Stimulated activated CD8-positive, alpha-beta memory T cell treated with anti-CD3 and anti-CD28 coated beads, Interleukin-4, amount 100 ng/mL, for 48 hours (primary cell): Measurements from ENCODE around the gene DPP7.

ENCODE experiments used
- DNase-seq: peaks from one replicate; pipeline ENCODE4 v3.0.0-alpha.2; 2020

The DPP7 gene

GRCh38 chr9:137110147-137110910 is 4.2 kb downstream of the DPP7 start:
- DNase-seq, result no peak

- DNase-seq, result no peak
Observed at GRCh38 chr9:137109250-137110146, 5.0 kb downstream of the DPP7 start.

GRCh38 chr9:137108608-137109249 is 5.8 kb downstream of the DPP7 start:
- no peak for DNase-seq

DNA sequence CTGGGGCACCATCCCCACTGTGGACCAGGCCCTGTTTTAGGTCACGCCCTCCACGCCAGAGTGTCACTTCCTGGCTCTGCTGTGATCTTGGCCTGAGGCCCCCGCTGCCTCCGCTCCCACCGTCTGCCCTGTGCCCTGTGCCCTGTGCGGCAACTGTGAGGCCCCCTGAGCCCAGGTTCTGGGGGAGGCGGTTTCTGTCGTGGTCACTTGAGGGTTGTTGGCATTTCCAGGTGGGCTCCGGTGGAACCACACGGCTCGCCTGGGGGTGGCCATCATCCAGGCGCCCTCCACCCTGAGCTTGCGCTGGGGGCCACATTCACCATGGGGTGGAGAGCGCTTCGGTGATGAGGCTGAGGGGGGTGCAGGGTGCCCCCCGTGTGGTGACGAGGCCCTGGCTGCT is 6.6 kb downstream of the DPP7 start:
- no peak for DNase-seq

DNA sequence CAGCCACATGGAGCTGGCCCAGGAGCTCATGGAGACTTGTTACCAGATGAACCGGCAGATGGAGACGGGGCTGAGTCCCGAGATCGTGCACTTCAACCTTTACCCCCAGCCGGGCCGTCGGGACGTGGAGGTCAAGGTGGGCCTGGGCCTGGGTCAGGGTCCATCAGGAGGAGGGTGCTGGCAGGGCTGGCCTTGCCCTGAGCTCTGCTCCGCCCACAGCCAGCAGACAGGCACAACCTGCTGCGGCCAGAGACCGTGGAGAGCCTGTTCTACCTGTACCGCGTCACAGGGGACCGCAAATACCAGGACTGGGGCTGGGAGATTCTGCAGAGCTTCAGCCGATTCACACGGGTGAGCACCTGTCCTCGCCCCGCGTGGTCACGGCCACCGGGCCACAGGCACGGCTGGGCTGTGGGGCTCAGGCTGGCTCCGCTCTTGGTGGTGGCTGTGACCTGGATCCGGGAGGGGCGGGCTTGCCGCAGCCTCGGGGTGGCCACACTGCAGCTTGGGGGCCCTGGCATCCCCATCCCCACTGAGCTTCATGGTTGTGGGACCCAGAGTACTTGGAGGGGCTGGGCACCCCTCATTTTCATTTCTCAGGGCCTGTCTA is 7.1 kb downstream of the DPP7 start:
- DNase-seq, result no peak

GRCh38 chr9:137106662-137107250 is 7.8 kb downstream of the DPP7 start:
- DNase-seq, result no peak

- DNase-seq, result no peak
Observed at GRCh38 chr9:137105814-137106661, 8.5 kb downstream of the DPP7 start.

GRCh38 chr9:137103206-137103999 is 11.1 kb downstream of the DPP7 start:
- no peak for DNase-seq

GRCh38 chr9:137099231-137099630 is 15.3 kb downstream of the DPP7 start:
- no peak for DNase-seq

DNA sequence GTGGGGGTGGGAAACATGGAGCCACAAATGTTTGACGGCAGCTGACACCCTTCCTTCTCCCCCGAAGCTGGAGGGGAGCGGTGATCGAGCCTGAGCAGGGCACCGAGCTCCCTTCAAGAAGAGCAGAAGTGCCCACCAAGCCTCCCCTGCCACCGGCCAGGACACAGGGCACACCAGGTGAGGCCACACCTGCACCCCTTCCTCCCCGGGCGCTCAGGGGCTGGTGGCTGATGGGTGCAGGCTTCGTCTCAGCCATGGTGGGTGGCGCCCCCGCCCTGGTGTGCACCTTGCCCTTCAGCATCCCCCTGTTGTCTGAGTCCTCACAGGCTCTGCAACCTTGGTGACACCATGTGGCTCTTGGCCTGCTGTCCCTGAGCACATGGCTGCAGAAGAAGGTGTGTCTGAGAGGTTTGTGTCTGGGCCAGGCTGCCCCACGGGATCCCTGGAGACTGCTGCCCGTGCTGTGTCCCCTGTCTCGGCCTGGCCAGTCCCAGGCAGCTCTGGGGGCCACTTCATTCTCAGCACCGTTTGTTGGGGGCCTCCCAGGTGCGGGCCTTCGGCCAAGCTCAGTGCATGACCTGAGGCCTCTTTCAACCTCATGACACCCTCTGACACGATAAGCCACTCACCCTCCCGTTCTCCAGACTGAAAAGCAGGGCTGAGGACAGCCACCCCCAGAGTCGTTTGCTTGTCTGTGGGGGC is 16.6 kb downstream of the DPP7 start:
- no peak for DNase-seq

DNA sequence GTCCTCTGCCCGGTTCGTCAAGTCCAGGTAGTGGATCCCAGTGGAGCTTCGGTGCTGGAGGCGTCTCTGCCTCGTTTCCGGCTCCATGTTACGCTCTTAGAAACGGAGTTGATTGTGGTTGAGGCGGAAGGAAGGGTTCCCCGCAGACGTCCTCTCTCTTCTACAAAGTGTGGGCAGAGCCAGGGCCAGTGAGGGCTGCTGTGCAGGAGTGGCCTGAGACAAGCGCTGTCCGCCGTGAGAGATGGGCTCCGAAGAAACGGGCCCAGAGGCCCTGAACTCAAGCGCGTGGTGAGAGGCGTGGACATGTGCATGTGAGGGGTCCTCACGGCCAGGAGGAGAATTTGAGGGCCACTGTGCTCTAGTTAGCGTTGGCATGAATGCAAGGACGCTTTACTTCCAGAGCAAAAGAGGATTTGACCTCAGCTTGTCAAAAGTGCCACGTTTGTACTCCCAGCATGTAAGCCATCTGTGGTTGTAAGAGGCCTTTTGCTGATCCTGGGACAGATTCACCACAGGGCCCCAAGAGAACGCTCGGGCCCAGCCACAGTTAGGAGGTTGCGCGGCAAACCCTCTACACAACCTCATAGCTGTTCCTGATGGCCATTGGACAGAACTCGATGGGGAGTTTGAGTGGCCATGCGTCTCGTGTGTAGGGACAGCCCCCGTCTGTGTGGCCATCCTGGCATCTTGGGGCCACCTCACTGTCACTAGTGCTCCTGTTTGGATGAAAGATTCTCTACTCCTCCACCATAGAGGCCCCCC is 17.6 kb downstream of the DPP7 start:
- no peak for DNase-seq

GRCh38 chr9:137095664-137096517 is 18.6 kb downstream of the DPP7 start:
- DNase-seq, result peak; percentile 88

- DNase-seq, result no peak
Observed at GRCh38 chr9:137089232-137089947, 25.1 kb downstream of the DPP7 start.

- no peak for DNase-seq
Observed at GRCh38 chr9:137088121-137088520, 26.4 kb downstream of the DPP7 start.

DNA sequence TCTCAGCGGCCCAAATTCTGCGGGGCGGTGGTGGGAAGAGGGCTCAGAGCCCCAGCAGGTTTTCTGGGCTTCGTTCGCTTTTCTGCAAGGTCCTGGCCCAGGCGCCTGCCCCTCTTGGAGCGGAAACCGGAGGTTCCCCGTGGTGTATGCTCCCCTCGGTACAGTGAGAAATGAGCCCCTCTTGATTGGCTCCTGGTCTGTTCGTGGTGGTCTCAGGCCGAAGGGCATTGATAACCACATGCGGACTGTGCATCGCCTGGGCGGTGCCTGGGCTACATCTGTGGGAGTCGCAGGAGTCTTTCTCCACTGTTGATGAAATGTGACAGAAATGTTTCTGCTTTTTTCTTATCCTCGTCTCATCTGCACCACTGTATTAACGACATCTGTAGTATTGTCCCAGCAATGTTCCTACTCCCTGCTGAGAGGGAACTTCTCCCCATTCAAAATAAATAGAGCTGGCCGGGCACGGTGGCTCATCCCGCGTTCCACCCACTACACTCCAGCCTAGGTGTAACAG is 27.1 kb downstream of the DPP7 start:
- DNase-seq, result peak; percentile 60

- peak; percentile 99 for DNase-seq
Observed at GRCh38 chr9:137086531-137087408, 27.8 kb downstream of the DPP7 start, which contains the start of gene MAN1B1. TSS of gene MAN1B1 (plus strand) at chr9:137086985. CDS start at chr9:137087000, 15 bp downstream.
